ENCODE measurements around the gene NPTX2. TPM values are rescaled to one million over a fixed set of nuclear protein-coding genes. Genes with fewer than 3 reads are reported as not detected.

Gene NPTX2
- total and polyA plus RNA-seq, 10 of the 15 experiments (the other 5 are each of a cell fraction or from before 2014, with no cell fraction given): 0.04 TPM; not detected in 9

- no peaks in the 10 kb centered on the region for H3K79me2 ChIP-seq (ENCODE audit: control insufficient read depth, insufficient read depth, low read length)
- ChIA-PET CTCF (no interaction called here), RAD21 (ENCODE audit: unreplicated experiment) (no interaction called here), SMC1A (ENCODE audit: uncharacterized antibody, unreplicated experiment) (no interaction called here), POLR2A (no interaction called here)
- H3K4me1 ChIP-seq (ENCODE audit: control insufficient read depth, insufficient read depth, low read length): no peaks in the 10 kb centered on the region
- ATAC-seq: no peak
- intact Hi-C loops (cut with micrococcal nuclease; ENCODE audit: unreplicated experiment): no loop called here
- no peaks in the 10 kb centered on the region for H3K27me3 ChIP-seq (replicated peaks in 1 of 2; ENCODE audit: control insufficient read depth in 2 of 2, insufficient read depth in 2 of 2, low read length in 1 of 2)
- no peak overlapping the region for H3K4me2 ChIP-seq (ENCODE audit: control insufficient read depth, insufficient read depth)
- 32% methylated on average over 3 of the region's 3 CpGs for WGBS (ENCODE audit: insufficient coverage, insufficient replicate concordance, low lambda C conversion rate, missing lambda C conversion rate)
- no peak overlapping the region for H3K27ac ChIP-seq (ENCODE audit: control insufficient read depth, insufficient read depth)
- BruUV-seq (replicated peaks): no TSS peak
- H3K4me3 ChIP-seq: no peak overlapping the region
- no peak overlapping the region for H3K9ac ChIP-seq (ENCODE audit: control insufficient read depth, insufficient read depth, low read length)
- H4K20me1 ChIP-seq (ENCODE audit: control insufficient read depth, insufficient read depth): no peaks in the 10 kb centered on the region
- H2AFZ ChIP-seq (ENCODE audit: control insufficient read depth, low read depth, low read length): no peak overlapping the region
- in situ Hi-C loops (cut with MboI): no loop called here
- H3K9me3 ChIP-seq (replicated peaks; ENCODE audit: control insufficient read depth, insufficient read depth, low read length): peaks cover 2% of the 10 kb centered on the region; the same call in 2 of the 3 replicates
- no peak for DNase-seq (ENCODE audit: low read depth, low spot score)
- H3K36me3 ChIP-seq (ENCODE audit: control insufficient read depth in 2 of 2, insufficient read depth in 2 of 2, low read length in 1 of 2): no peaks in the 10 kb centered on the region
- FAIRE-seq: no peak
- TF ChIP-seq POLR2AphosphoS5 (IDR thresholded peaks at IDR 0.05; ENCODE audit: low read length) (no peak), CREM (IDR thresholded peaks at IDR 0.05; ENCODE audit: low read depth) (no peak), SMC3 (IDR thresholded peaks at IDR 0.05; ENCODE audit: borderline replicate concordance, low read length) (no peak), SREBF1 (IDR thresholded peaks at IDR 0.05; ENCODE audit: low read length) (no peak), CHD1 (IDR thresholded peaks at IDR 0.05; ENCODE audit: low read depth, low read length) (no peak), CUX1 (IDR thresholded peaks at IDR 0.05; ENCODE audit: insufficient replicate concordance, low read depth, low read length) (no peak), STAT1 (conservative IDR thresholded peaks at IDR 0.05) (no peak), IRF3 (IDR thresholded peaks at IDR 0.05) (no peak), MYC (IDR thresholded peaks at IDR 0.05; ENCODE audit: insufficient read depth, insufficient read length, insufficient replicate concordance, low read length, severe bottlenecking) (no peak), JUND (IDR thresholded peaks at IDR 0.05; ENCODE audit: low read depth, low read length) (no peak), RUNX3 (IDR thresholded peaks at IDR 0.05; ENCODE audit: low read length) (no peak), CEBPZ (IDR thresholded peaks at IDR 0.05; ENCODE audit: low read depth, low read length) (no peak), IRF4 (IDR thresholded peaks at IDR 0.05; ENCODE audit: low read depth, low read length) (no peak), EZH2 (IDR thresholded peaks at IDR 0.05; ENCODE audit: borderline replicate concordance, control insufficient read depth, low read depth, low read length) (no peak), ETV6 (conservative IDR thresholded peaks at IDR 0.05 in 1 of 2, IDR thresholded peaks at IDR 0.05 in 1 of 2; ENCODE audit: borderline replicate concordance in 1 of 2, low read depth in 1 of 2) (no peak)
These were observed 42.7 kb downstream of the NPTX2 start for GRCh38 chr7:98659756-98660155.
